A549 (cell line): ENCODE measurements around the gene MEI4.

ENCODE experiments used
- CEBPB ChIP-seq, 2 experiments: fragments of >200 bp in 1 of 2; sonication (Bioruptor Twin) in 1 of 2; formaldehyde crosslinking in 1 of 2; IDR thresholded peaks; 2 replicates each; pipeline ENCODE4 v1.6.1; 2012 to 2016
- HOXB13 ChIP-seq: fragments of 250-450 bp; sonication (Bioruptor Pico); IDR thresholded peaks from 2 replicates; pipeline ENCODE4 v1.5.0; 2020; ENCODE audit warnings: low read depth, mild to moderate bottlenecking, moderate library complexity
- MAZ ChIP-seq: fragments of 150-350 bp; IDR thresholded peaks from 2 replicates; pipeline ENCODE4 v1.6.1; 2014; ENCODE audit warnings: antibody characterized with exemption, low read depth, low read length, borderline replicate concordance
- MYC ChIP-seq: IDR thresholded peaks from 2 replicates; pipeline ENCODE4 v1.6.1; 2012; ENCODE audit warnings: mild to moderate bottlenecking, inconsistent platforms, low read length, improper control_type of control experiment, borderline replicate concordance
- NPAS2 ChIP-seq: fragments of 250-450 bp; sonication (Bioruptor Pico); IDR thresholded peaks from 2 replicates; pipeline ENCODE4 v1.8.0; 2022; ENCODE audit warnings: mild to moderate bottlenecking, moderate library complexity, borderline replicate concordance
- POLR2A ChIP-seq: IDR thresholded peaks from 2 replicates; pipeline ENCODE4 v1.6.1; 2012; ENCODE audit warnings: mild to moderate bottlenecking, low read length
- POLR2AphosphoS2 ChIP-seq: conservative IDR thresholded peaks from 2 replicates; pipeline ENCODE4 v1.6.1; 2012; ENCODE audit warnings: low read length, improper control_type of control experiment, inconsistent platforms
- TF ChIP-seq, protein P1 (sequence below): fragments of 450-650 bp; IDR thresholded peaks from 2 replicates; pipeline ENCODE4 v1.6.1; 2014; ENCODE audit warnings: antibody characterized with exemption
- TF ChIP-seq, protein P2 (sequence below): fragments of 250-450 bp; sonication (Bioruptor Pico); IDR thresholded peaks from 2 replicates; pipeline ENCODE4 v1.5.0; 2021; ENCODE audit warnings: mild to moderate bottlenecking, moderate library complexity, borderline replicate concordance
- TF ChIP-seq, protein P3 (sequence below): fragments of >200 bp; sonication (Bioruptor Twin); formaldehyde crosslinking; IDR thresholded peaks from 3 replicates; pipeline ENCODE4 v1.5.1; 2016
- TF ChIP-seq, protein P4 (sequence below): fragments of >200 bp; sonication (Bioruptor Twin); formaldehyde crosslinking; IDR thresholded peaks from 3 replicates; pipeline ENCODE4 v1.6.1; 2016

DNA sequence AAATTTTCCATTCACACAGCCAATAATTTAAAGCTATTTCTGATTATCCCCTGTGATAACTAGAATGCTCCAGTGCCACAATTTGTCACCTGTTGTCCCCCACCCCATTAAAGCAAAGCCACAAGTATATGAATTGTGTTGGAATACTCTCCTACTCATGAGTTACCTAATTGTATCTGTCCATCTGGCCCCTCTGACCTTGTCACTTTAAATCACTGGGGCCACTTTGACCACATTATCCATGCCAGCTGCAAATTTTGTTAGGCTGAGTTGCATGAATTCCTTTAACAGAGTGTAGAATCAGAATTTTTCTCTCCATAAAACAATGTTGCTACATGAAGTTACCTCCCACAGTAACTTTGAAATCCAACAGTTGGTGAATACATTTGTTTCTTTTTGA lies 204.6 kb downstream of the MEI4 start:
- TF ChIP-seq CEBPB (IDR thresholded peaks at IDR 0.05), result no peak
- TF ChIP-seq MYC, result no peak
- TF ChIP-seq POLR2A, result no peak
- TF ChIP-seq, protein P1, sequence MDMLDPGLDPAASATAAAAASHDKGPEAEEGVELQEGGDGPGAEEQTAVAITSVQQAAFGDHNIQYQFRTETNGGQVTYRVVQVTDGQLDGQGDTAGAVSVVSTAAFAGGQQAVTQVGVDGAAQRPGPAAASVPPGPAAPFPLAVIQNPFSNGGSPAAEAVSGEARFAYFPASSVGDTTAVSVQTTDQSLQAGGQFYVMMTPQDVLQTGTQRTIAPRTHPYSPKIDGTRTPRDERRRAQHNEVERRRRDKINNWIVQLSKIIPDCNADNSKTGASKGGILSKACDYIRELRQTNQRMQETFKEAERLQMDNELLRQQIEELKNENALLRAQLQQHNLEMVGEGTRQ, result no peak
- TF ChIP-seq, protein P2, sequence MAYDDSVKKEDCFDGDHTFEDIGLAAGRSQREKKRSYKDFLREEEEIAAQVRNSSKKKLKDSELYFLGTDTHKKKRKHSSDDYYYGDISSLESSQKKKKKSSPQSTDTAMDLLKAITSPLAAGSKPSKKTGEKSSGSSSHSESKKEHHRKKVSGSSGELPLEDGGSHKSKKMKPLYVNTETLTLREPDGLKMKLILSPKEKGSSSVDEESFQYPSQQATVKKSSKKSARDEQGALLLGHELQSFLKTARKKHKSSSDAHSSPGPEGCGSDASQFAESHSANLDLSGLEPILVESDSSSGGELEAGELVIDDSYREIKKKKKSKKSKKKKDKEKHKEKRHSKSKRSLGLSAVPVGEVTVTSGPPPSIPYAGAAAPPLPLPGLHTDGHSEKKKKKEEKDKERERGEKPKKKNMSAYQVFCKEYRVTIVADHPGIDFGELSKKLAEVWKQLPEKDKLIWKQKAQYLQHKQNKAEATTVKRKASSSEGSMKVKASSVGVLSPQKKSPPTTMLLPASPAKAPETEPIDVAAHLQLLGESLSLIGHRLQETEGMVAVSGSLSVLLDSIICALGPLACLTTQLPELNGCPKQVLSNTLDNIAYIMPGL (CRISPR knock-in tag), result no peak
- TF ChIP-seq NPAS2 (CRISPR knock-in tag), result no peak
- no peak for TF ChIP-seq POLR2AphosphoS2
- TF ChIP-seq MAZ, result no peak
- TF ChIP-seq, protein P3, sequence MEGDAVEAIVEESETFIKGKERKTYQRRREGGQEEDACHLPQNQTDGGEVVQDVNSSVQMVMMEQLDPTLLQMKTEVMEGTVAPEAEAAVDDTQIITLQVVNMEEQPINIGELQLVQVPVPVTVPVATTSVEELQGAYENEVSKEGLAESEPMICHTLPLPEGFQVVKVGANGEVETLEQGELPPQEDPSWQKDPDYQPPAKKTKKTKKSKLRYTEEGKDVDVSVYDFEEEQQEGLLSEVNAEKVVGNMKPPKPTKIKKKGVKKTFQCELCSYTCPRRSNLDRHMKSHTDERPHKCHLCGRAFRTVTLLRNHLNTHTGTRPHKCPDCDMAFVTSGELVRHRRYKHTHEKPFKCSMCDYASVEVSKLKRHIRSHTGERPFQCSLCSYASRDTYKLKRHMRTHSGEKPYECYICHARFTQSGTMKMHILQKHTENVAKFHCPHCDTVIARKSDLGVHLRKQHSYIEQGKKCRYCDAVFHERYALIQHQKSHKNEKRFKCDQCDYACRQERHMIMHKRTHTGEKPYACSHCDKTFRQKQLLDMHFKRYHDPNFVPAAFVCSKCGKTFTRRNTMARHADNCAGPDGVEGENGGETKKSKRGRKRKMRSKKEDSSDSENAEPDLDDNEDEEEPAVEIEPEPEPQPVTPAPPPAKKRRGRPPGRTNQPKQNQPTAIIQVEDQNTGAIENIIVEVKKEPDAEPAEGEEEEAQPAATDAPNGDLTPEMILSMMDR, result no peak
- TF ChIP-seq HOXB13, result no peak
- TF ChIP-seq, protein P4, sequence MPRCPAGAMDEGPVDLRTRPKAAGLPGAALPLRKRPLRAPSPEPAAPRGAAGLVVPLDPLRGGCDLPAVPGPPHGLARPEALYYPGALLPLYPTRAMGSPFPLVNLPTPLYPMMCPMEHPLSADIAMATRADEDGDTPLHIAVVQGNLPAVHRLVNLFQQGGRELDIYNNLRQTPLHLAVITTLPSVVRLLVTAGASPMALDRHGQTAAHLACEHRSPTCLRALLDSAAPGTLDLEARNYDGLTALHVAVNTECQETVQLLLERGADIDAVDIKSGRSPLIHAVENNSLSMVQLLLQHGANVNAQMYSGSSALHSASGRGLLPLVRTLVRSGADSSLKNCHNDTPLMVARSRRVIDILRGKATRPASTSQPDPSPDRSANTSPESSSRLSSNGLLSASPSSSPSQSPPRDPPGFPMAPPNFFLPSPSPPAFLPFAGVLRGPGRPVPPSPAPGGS, result no peak
